Endometrial microvascular endothelial cells (primary cell): ENCODE measurements around the gene LRP1-AS. TPM values are rescaled to one million over a fixed set of nuclear protein-coding genes. Genes with fewer than 3 reads are reported as not detected.

ENCODE experiments used
- in situ Hi-C: cut with HindIII; loops from 2 replicates; pipeline ENCODE4 v1.10.0; 2017; ENCODE audit warnings: low sequenced_read_pairs, low pct_unique_long_range_greater_than_20kb; ENCODE audit errors: inconsistent ontology term
- total RNA-seq: library from RNA; depleted of rRNA; stranded (reverse); fragments of >200 nt; gene quantifications from one replicate; pipeline ENCODE4 v1.2.3, GENCODE V29; 2015; ENCODE audit errors: inconsistent ontology term

The LRP1-AS gene
- total RNA-seq, 1 donor from 2014 or later, result not detected

GRCh38 chr12:57181561-57182155, 34.2 kb upstream of the LRP1-AS start:
- in situ Hi-C loops, result no loop called here

- in situ Hi-C loops, result no loop called here
Observed at GRCh38 chr12:57181072-57181471, 33.7 kb upstream of the LRP1-AS start.

- in situ Hi-C loops, result no loop called here
Observed at GRCh38 chr12:57180321-57180989, 33.0 kb upstream of the LRP1-AS start.

- in situ Hi-C loops, result no loop called here
Observed at GRCh38 chr12:57179331-57180086, 32.1 kb upstream of the LRP1-AS start.

DNA sequence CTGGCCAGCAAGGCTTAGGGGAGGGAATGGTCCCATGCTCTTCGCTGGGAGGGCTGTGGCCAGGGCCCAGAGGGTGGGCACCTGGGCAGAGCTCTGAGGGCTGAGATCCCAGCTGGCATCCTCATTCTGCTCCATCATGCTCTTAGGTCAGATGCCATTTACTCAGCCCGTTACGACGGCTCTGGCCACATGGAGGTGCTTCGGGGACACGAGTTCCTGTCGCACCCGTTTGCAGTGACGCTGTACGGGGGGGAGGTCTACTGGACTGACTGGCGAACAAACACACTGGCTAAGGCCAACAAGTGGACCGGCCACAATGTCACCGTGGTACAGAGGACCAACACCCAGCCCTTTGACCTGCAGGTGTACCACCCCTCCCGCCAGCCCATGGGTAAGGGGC, 30.8 kb upstream of the LRP1-AS start:
- in situ Hi-C loops, result no loop called here

DNA sequence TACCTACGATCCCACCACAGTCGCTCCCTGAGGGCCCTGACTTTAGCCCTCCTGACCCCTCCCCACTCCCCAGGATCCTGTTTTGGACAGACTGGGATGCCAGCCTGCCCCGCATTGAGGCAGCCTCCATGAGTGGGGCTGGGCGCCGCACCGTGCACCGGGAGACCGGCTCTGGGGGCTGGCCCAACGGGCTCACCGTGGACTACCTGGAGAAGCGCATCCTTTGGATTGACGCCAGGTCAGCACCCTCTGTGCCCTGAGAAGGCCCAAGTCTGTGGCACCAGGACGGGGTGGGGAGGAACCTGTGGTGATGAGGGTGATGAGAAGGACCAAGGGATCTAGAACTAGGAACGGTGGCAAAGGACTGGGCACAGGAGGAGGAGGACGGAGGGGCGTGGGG, 29.9 kb upstream of the LRP1-AS start:
- in situ Hi-C loops, result no loop called here

DNA sequence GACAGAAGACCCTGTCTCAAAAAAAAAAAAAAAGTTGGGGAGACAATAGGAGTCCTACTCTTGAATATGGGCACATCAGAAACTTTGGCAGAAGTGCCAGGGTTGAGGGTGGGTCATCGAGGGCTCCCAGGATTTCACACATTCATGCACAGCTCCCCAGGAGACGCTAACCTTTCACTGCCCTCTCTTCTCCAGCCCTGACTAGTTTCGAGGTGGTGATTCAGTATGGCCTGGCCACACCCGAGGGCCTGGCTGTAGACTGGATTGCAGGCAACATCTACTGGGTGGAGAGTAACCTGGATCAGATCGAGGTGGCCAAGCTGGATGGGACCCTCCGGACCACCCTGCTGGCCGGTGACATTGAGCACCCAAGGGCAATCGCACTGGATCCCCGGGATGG, 29.4 kb upstream of the LRP1-AS start:
- in situ Hi-C loops, result no loop called here

DNA sequence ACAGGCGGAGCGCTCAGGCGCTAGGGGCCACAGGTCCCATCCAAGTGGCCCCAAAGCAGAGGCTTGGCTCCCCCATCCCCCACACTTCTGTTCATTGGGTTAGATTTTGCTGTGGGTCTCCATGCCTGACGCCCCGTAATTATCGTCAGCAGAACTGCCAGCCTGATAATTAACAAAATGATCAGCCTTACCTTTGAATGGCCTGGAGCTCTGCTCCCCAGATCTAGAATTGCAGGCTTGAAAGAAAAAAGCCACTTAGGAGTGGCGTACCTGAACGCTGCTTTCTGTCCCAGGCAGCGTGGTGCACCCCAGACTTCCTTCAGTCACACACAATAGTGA, 28.7 kb upstream of the LRP1-AS start:
- in situ Hi-C loops, result no loop called here

GRCh38 chr12:57175428-57176138, 28.2 kb upstream of the LRP1-AS start:
- in situ Hi-C loops, result no loop called here

DNA sequence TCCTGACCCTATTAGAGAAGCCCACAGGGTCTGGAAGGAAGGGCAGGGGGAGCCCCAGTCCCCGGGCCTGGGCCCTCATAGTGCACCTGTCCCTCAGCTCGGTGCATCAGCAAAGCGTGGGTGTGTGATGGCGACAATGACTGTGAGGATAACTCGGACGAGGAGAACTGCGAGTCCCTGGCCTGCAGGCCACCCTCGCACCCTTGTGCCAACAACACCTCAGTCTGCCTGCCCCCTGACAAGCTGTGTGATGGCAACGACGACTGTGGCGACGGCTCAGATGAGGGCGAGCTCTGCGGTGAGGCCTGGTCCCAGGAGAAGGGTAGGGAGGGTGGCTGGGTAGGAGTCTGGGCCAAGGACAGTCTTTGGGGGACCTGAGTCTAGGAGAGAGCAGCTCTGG, 26.3 kb upstream of the LRP1-AS start:
- in situ Hi-C loops, result no loop called here

DNA sequence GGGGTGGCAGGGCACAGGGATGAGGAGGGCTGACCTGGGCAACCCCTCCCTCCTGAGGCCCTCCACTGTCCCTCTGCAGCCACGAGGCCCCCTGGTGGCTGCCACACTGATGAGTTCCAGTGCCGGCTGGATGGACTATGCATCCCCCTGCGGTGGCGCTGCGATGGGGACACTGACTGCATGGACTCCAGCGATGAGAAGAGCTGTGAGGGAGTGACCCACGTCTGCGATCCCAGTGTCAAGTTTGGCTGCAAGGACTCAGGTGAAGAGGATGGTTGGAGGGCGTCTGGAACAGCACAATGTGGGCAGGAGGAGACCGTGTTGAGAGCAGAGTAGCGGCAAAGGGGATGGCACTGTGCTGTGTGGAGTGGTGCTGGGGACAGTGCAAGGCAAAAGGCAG, 25.7 kb upstream of the LRP1-AS start:
- in situ Hi-C loops, result no loop called here

DNA sequence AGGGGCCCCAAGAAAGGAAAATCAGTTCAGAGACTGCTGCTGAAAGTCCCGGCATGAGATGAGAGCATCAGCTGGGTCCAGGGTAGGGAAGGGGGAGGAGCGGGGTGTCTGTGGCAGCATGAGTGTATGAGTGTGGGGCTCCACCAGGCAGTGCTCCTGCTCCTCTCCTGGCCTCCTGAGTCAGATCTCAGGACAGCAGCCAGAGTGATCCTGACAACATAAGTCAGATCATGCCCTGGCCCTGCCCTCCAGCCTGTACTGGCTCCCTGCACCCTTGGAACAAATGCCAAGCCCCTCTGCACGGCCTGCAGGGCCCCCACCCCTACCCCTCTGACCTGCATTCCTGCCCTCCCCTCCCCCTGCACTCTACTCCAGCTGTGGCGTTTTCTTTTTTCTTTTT, 24.2 kb upstream of the LRP1-AS start:
- in situ Hi-C loops, result no loop called here

DNA sequence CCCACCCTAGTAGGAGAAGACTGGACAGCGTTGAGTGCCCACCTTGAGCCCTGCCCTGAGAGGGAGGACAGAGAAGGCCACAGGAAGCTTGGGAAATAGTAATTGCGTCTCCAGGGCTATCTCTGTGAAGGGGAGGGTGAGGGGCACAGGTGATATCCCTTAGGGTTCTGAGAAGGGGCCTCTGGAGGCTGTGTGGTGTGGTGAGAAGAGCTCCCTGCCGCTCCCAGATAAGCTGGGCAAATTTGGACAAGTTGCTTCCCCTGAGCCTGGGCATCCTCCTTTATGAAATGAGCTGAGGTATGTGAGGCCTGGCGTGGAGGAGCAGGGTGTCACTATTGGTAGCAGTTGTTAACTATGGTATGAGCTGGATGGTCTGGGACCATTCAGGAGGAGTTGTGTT, 23.5 kb upstream of the LRP1-AS start:
- in situ Hi-C loops, result no loop called here

DNA sequence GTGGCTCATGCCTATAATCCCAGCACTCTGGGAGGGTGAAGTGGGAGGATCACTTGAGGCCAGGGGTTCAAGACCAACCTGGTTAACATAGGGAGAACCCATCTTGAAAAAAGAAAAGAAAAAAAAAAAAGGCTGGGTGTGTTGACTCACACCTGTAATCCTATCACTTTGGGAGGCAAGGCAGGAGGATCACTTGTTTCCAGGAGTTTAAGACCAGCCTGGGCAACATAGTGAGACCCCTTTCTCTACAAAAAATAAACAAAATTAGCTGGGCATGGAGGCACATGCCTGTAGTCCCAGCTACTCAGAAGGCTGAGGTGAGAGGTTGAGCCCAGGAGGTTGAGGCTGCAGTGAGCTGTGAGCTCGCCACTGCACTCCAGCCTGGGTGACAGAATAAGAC, 23.0 kb upstream of the LRP1-AS start:
- in situ Hi-C loops, result no loop called here

- in situ Hi-C loops, result no loop called here
Observed at GRCh38 chr12:57169969-57170368, 22.6 kb upstream of the LRP1-AS start.

DNA sequence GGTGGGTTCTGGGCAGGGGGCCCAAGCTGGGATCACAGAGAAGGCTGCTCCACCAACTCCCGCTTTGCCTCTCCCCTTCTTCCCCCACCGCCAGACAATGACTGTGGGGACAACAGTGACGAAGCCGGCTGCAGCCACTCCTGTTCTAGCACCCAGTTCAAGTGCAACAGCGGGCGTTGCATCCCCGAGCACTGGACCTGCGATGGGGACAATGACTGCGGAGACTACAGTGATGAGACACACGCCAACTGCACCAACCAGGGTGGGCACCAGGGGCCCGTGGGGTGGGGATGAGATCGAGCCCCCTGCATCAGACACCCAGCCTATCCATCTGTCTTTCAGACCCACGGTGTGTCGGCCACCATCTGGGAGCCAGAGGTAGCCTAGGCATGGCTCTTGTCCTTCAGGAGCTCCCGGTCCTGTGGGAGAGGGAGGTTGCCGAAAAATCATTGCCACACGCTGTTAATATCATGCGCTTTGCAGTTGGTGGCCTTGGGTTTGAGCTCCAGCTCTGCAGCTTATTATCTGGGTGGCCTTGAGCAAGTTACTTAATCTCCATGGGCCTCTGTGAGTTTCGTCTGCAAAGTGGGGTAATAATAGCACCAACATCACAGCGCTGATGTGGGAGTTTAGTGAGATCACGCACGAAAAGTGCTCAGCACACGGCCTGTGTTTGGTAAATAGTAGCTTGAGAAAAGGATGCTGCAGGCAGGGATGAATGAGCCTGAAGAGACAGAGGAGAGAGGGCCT, 21.8 kb upstream of the LRP1-AS start:
- in situ Hi-C loops, result no loop called here

DNA sequence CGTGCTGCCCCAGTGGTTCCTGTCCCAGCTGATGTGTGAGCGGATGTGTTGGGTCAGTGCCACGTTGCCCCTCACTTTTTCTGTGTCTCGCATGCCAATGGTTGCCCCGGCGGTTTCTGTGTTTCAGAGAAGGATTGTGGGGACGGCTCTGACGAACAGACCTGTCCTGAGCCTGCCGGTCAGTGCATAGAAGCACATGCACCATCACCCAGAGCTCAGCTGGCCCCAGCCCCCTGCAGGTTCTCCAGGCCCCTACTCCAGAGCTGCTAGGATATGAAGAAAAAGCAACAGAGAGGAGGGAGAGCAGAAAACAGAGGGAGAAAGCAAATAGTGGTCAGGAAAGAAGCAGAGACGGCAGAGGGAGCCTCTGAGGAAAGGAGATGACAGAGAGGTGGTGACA, 20.6 kb upstream of the LRP1-AS start:
- in situ Hi-C loops, result no loop called here

GRCh38 chr12:57166971-57167371, 19.6 kb upstream of the LRP1-AS start:
- in situ Hi-C loops, result no loop called here

GRCh38 chr12:57165741-57166140, 18.3 kb upstream of the LRP1-AS start:
- in situ Hi-C loops, result no loop called here
